ENCODE results near the gene MRPL49.
A peak's percentile ranks its signal among the peaks of the same experiment; 100 is the strongest.
"Not testable (repeated sequence)": the region's sequence is repeated elsewhere in the genome, so short reads cannot be mapped to it uniquely, and the experiment has no call there.

MRPL49 gene

DNA sequence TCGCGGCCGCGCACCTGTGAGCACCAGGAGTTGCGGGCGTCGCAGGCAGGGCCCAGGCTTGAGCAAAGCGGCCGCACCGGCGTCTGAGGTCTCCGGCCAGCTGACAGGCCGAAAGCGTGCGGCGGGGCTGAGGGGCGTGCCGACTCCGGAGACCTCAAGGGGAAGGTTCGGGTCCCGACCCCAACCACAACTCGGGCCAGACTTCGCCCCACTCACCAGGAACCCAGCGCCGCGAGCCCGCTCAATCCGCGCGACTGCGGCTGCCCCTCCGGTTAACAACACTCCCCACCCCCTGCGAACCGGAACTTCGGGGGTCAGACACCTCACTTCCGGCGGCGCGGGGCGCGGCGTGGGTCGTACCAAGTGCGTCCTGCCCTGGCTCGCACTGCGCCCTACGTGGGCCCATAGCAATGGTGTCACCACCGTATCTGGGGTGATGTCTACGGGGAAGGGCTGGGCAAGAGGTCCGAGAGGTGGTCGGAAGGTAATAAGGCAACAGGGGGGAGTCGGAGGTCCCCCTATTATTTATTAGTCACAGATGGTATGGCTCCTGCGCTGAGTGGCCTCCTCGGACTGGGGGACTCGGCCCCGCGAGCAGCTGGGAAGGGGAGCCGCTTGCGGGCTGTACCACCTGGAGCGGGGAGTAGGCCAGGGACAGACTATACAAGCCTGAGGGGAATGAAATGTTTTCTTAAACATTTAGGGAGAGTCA is 12.3 kb downstream of the MRPL49 start, which contains the start of gene SYVN1:
Gene SYVN1, minus strand, starts transcription at position 280 of the 712 bp plus-strand sequence. CDS start 918 bp downstream, outside the sequence.
- Histone ChIP-seq H3K4me3 (ENCODE audit: insufficient read depth, low read depth, low read length, poor library complexity, severe bottlenecking) (peak within 1 kb of the TSS; percentile 83), H3K4me1 (ENCODE audit: control insufficient read depth, insufficient read depth, low read length, poor library complexity, severe bottlenecking) (peaks cover 21% of the 10 kb centered on the region), H3K36me3 (ENCODE audit: control insufficient read depth, insufficient read depth, low read length) (peaks cover 36% of the 10 kb centered on the region), H3K27ac (ENCODE audit: insufficient read depth, low read length, poor library complexity, severe bottlenecking) (peak within 1 kb of the TSS; percentile 99), H3K27me3 (replicated peaks; ENCODE audit: control insufficient read depth, insufficient read depth, low read length, poor library complexity, severe bottlenecking) (no peaks in the 10 kb centered on the region), H3K9me3 (ENCODE audit: control insufficient read depth, low read length) (no peaks in the 10 kb centered on the region)
- peak; percentile 84 to 88 (median 86) for DNase-seq

DNA sequence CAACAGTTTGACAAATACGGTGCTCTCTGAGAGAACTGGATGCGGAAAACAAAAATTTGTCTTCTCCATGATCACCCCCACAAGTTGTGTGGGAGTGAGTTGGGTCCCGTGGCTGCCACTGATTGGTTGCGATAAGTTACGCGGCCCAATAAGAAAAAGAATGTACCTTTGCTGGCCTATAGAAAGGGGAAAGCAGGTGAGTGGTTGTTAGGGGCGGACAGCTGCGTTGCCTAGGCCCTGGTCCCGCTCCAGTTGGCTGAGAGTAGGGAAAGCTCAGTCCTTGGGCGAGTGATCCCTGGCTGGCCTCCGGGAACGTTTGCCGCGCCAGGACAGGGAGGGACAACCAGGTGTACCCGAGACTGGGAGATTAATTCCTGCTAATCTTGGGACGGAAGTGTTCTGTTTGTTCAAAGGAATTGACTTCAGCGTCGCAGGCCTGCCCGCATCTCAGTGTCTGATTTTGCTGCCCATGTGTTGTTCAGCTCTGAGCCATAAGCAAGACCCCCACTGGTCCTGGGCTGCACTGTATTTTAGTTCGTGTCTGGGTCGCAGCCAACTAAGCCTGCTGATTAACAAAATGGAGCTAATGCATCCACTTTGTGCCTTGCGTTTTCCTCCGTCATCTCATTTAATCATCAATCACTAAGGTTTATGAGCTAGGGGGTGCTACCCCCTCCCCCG is 13.0 kb downstream of the MRPL49 start:
- H3K27ac ChIP-seq (ENCODE audit: insufficient read depth, low read length, poor library complexity, severe bottlenecking) = peak overlapping the region; percentile 99
- peaks cover 21% of the 10 kb centered on the region for H3K4me1 ChIP-seq (ENCODE audit: control insufficient read depth, insufficient read depth, low read length, poor library complexity, severe bottlenecking)
- DNase-seq = peak; percentile 77 to 84 (median 83)
- H3K36me3 ChIP-seq (ENCODE audit: control insufficient read depth, insufficient read depth, low read length) = peaks cover 29% of the 10 kb centered on the region
- peak overlapping the region; percentile 83 for H3K4me3 ChIP-seq (ENCODE audit: insufficient read depth, low read depth, low read length, poor library complexity, severe bottlenecking)
- no peaks in the 10 kb centered on the region for H3K27me3 ChIP-seq (replicated peaks; ENCODE audit: control insufficient read depth, insufficient read depth, low read length, poor library complexity, severe bottlenecking)
- no peaks in the 10 kb centered on the region for H3K9me3 ChIP-seq (ENCODE audit: control insufficient read depth, low read length)

DNA sequence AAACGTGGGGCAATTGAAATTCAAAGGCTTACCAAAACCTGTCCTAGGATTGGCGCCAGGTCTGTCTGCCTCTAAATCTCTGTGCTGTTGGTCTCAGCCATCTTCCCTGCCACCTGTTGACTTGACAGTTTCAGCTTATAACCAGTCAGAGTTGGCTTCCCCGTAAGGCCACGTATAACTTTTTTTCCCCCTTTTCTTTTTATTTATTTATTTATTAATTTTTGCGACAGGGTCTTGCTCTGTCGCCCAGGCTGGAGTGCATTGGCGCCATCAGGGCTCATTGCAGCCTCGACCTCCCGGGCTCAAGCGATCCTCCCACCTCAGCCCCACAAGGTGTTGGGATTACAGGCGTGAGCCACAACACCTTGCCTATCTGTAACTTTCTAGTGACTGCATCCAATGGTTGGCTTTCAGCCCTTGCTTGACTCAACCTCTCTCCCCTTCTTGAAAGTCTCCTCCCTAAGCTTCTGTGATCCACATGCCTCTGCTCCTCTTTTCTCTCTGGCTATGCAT is 13.6 kb downstream of the MRPL49 start:
- Histone ChIP-seq H3K27me3 (replicated peaks; ENCODE audit: control insufficient read depth, insufficient read depth, low read length, poor library complexity, severe bottlenecking) (no peaks in the 10 kb centered on the region), H3K27ac (ENCODE audit: insufficient read depth, low read length, poor library complexity, severe bottlenecking) (peak overlapping the region; percentile 99), H3K36me3 (ENCODE audit: control insufficient read depth, insufficient read depth, low read length) (peaks cover 23% of the 10 kb centered on the region), H3K4me1 (ENCODE audit: control insufficient read depth, insufficient read depth, low read length, poor library complexity, severe bottlenecking) (peaks cover 21% of the 10 kb centered on the region), H3K9me3 (ENCODE audit: control insufficient read depth, low read length) (no peaks in the 10 kb centered on the region), H3K4me3 (ENCODE audit: insufficient read depth, low read depth, low read length, poor library complexity, severe bottlenecking) (peak overlapping the region; percentile 83)
- DNase-seq = no peak

DNA sequence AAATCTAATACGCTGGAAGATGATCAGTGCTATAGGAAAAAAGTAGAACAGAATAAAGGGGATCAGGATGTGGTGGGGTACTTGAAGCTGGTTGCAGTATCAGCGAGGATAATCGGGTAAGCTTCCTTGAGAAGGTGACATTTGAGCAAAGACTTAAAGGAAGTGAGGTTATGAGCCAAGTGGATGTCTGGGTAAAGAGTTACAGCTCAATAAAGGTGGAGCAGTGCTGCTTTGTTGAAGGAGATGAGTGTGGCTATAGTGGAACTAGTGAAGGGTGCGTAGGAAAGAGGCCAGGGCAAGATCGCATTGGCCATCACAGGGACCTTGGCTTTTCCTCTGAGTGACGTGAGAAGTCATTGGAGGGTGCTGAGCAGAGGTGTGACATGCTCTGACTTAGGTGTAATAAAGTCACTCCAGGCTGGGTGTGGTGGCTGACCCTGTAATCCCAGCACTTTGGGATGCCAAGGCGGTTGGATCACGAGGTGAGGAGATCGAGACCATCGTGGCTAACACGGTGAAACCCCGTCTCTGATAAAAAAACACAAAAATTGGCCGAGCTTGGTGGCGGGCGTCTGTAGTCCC is 14.5 kb downstream of the MRPL49 start:
- Histone ChIP-seq H3K4me3 (ENCODE audit: insufficient read depth, low read depth, low read length, poor library complexity, severe bottlenecking) (no peak overlapping the region), H3K4me1 (ENCODE audit: control insufficient read depth, insufficient read depth, low read length, poor library complexity, severe bottlenecking) (peaks cover 21% of the 10 kb centered on the region), H3K36me3 (ENCODE audit: control insufficient read depth, insufficient read depth, low read length) (peaks cover 14% of the 10 kb centered on the region), H3K27ac (ENCODE audit: insufficient read depth, low read length, poor library complexity, severe bottlenecking) (no peak overlapping the region), H3K27me3 (replicated peaks; ENCODE audit: control insufficient read depth, insufficient read depth, low read length, poor library complexity, severe bottlenecking) (no peaks in the 10 kb centered on the region), H3K9me3 (ENCODE audit: control insufficient read depth, low read length) (no peaks in the 10 kb centered on the region)
- DNase-seq = no peak

DNA sequence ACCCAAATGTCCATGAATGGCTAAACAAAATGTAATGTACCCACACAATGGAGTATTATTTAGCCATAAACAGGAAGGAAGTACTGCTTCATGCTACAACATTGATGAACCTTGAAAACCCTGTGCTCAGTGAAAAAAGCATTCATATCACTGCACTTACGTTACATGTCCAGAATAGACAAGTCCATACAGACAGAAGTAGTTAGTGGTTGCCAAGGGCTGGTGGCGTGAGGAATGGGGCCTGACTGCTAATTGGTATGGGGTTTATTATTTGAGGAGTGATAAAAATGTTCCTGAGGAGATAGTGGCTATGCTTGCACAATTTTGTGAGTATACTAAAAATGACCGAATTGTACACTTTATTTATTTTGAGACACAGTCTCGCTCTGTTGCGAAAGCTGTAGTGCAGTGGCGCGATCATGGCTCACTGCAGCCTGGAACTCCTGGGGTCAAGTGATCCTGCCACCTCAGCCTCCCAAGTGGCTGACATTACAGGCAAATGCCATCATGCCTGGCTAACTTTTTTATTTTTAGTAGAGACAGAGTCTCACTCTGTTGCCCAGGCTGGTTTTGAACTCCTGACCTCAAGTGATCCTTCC is 19.9 kb downstream of the MRPL49 start:
- no peak overlapping the region for H3K4me3 ChIP-seq (ENCODE audit: insufficient read depth, low read depth, low read length, poor library complexity, severe bottlenecking)
- no peaks in the 10 kb centered on the region for H3K4me1 ChIP-seq (ENCODE audit: control insufficient read depth, insufficient read depth, low read length, poor library complexity, severe bottlenecking)
- H3K36me3 ChIP-seq (ENCODE audit: control insufficient read depth, insufficient read depth, low read length) = no peaks in the 10 kb centered on the region
- H3K9me3 ChIP-seq (ENCODE audit: control insufficient read depth, low read length) = no peaks in the 10 kb centered on the region
- H3K27me3 ChIP-seq (replicated peaks; ENCODE audit: control insufficient read depth, insufficient read depth, low read length, poor library complexity, severe bottlenecking) = no peaks in the 10 kb centered on the region
- DNase-seq = no peak
- no peak overlapping the region for H3K27ac ChIP-seq (ENCODE audit: insufficient read depth, low read length, poor library complexity, severe bottlenecking)

DNA sequence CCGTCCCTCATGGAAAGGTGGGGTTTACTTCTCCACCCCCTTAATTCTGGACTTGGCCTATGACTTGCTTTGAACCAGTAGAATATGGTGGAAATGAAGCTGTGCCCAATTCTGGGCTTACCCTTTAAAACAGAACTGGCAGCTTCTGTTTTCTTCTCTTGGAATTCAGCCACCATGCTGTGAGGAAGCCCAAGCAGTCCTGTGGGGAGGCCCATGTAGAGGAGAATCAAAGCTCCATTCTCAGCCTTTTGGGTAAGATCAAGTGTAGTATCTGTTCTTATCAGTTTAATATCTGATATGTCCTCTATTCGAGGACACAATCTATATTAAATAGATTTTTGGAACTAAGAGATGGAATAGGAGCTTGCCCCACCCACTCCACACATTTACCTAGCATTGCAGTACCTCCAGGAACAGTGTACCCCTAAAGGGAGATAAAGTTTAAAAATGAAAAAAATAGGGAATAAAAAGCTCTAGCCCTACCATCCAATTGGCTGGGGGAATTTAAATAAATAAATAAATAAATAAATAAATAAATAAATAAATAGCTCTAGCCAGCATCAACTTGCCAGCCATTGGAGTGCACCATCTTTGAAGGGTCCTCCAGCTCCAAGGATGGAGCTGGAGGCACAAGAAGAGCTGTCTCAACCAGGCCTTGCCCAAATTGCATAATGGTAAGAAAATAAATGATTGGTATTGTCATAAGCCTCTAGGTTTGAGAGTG is 25.4 kb downstream of the MRPL49 start:
- Histone ChIP-seq H3K4me3 (ENCODE audit: insufficient read depth, low read depth, low read length, poor library complexity, severe bottlenecking) (no peak overlapping the region), H3K36me3 (ENCODE audit: control insufficient read depth, insufficient read depth, low read length) (no peaks in the 10 kb centered on the region), H3K9me3 (ENCODE audit: control insufficient read depth, low read length) (no peaks in the 10 kb centered on the region), H3K27me3 (replicated peaks; ENCODE audit: control insufficient read depth, insufficient read depth, low read length, poor library complexity, severe bottlenecking) (no peaks in the 10 kb centered on the region), H3K4me1 (ENCODE audit: control insufficient read depth, insufficient read depth, low read length, poor library complexity, severe bottlenecking) (no peaks in the 10 kb centered on the region), H3K27ac (ENCODE audit: insufficient read depth, low read length, poor library complexity, severe bottlenecking) (no peak overlapping the region)
- no peak for DNase-seq

DNA sequence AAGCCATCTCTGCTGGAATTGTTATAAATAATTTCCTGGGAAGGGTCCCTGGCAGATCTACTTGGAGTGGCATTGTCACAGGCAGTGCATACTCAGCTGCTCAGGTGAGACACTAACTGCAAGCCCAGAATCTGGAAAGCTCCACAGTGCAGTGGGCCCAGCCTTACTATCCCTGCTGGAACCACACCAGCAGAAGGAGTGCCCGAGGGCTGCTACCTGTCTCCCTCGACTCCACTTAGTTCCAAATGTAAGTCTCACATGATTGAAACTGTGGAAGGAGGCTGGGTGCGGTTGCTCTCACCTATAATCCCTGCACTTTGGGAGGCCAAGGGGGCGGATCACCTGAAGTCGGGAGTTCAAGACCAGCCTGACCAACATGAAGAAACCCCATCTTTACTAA is 26.5 kb downstream of the MRPL49 start:
- Histone ChIP-seq H3K27me3 (replicated peaks; ENCODE audit: control insufficient read depth, insufficient read depth, low read length, poor library complexity, severe bottlenecking) (no peaks in the 10 kb centered on the region), H3K4me3 (ENCODE audit: insufficient read depth, low read depth, low read length, poor library complexity, severe bottlenecking) (no peak overlapping the region), H3K9me3 (ENCODE audit: control insufficient read depth, low read length) (no peaks in the 10 kb centered on the region), H3K36me3 (ENCODE audit: control insufficient read depth, insufficient read depth, low read length) (no peaks in the 10 kb centered on the region), H3K4me1 (ENCODE audit: control insufficient read depth, insufficient read depth, low read length, poor library complexity, severe bottlenecking) (no peaks in the 10 kb centered on the region), H3K27ac (ENCODE audit: insufficient read depth, low read length, poor library complexity, severe bottlenecking) (no peak overlapping the region)
- DNase-seq = no peak

DNA sequence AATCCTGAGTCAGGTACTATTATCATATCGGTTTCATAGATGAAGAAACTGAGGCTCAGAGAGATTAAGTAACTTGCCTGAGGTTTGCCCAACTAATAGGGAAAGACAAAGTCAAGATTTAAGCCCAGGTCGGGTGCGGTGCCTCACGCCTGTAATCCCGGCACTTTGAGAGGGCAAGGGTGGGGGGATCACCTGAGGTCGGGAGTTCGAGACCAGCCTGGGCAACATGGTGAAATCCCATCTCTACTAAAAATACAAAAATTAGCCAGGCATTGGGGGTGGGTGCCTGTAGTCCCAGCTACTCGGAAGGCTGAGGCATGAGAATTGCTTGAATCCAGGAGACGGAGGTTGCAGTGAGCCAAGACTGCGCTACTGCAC is 28.0 kb downstream of the MRPL49 start:
- not testable (repeated sequence) for H3K4me1 ChIP-seq (ENCODE audit: control insufficient read depth, insufficient read depth, low read length, poor library complexity, severe bottlenecking); H3K27ac ChIP-seq (ENCODE audit: insufficient read depth, low read length, poor library complexity, severe bottlenecking); H3K36me3 ChIP-seq (ENCODE audit: control insufficient read depth, insufficient read depth, low read length); H3K9me3 ChIP-seq (ENCODE audit: control insufficient read depth, low read length); DNase-seq; H3K27me3 ChIP-seq (replicated peaks; ENCODE audit: control insufficient read depth, insufficient read depth, low read length, poor library complexity, severe bottlenecking); H3K4me3 ChIP-seq (ENCODE audit: insufficient read depth, low read depth, low read length, poor library complexity, severe bottlenecking)

DNA sequence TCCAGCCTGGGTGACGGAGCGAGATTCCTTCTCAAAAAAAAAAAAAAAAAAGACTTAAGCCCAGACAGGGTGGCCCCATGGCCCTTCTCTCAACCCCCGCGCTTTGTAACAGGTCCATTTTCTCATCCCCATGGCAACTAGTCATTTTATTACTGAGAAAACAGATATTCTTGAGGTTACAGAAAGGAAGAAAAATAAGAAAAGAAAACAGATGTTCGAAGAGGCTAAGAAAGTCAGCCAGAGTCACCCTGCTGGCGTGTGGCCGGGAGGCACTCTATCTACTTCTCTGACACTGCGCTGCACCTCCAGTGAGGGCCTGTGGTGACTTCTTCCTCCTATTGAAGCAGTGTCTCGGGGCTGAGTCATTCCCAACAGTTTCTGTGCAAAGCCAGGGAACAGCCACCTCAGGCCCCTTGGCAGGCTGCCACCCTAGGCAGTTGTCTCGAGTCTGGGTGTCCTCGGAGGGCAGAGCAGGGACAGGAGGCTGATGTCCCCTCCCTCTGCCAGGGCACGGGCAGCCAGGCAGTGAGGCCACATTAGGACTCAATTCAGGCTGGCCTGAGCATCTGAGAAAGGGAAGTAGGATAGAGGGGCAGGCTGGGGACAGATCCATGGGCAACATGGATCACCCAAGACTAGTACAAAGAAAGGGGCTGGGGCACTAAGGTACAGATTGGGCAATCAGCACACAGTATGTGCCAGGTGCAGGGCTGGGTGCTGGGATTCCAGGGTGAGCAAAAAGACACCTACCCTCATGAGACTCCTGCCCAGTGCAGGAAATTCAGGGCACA is 28.6 kb downstream of the MRPL49 start:
- Histone ChIP-seq H3K27ac (ENCODE audit: insufficient read depth, low read length, poor library complexity, severe bottlenecking) (no peak overlapping the region), H3K4me3 (ENCODE audit: insufficient read depth, low read depth, low read length, poor library complexity, severe bottlenecking) (no peak overlapping the region), H3K9me3 (ENCODE audit: control insufficient read depth, low read length) (no peaks in the 10 kb centered on the region), H3K4me1 (ENCODE audit: control insufficient read depth, insufficient read depth, low read length, poor library complexity, severe bottlenecking) (no peaks in the 10 kb centered on the region), H3K36me3 (ENCODE audit: control insufficient read depth, insufficient read depth, low read length) (no peaks in the 10 kb centered on the region), H3K27me3 (replicated peaks; ENCODE audit: control insufficient read depth, insufficient read depth, low read length, poor library complexity, severe bottlenecking) (no peaks in the 10 kb centered on the region)
- DNase-seq = no peak
